Activated CD4-positive, alpha-beta T cell treated with anti-CD3 and anti-CD28 coated beads, Interleukin-10, Interleukin-2, amounts not matched to agents 100 ng/mL and 50 ng/mL, durations not matched to agents 16 hours and 8 hours (primary cell): ENCODE data around the gene TMOD2.

Source experiments
- DNase-seq: peaks from one replicate; pipeline ENCODE4 v3.0.0-alpha.2; 2020

The TMOD2 gene

GRCh38 chr15:51750792-51751696 is at the start of gene TMOD2:
Gene TMOD2 (plus strand): TSS chr15:51751597. CDS start chr15:51766442, 14,845 bp downstream.
- peak; percentile 57 for DNase-seq

DNA sequence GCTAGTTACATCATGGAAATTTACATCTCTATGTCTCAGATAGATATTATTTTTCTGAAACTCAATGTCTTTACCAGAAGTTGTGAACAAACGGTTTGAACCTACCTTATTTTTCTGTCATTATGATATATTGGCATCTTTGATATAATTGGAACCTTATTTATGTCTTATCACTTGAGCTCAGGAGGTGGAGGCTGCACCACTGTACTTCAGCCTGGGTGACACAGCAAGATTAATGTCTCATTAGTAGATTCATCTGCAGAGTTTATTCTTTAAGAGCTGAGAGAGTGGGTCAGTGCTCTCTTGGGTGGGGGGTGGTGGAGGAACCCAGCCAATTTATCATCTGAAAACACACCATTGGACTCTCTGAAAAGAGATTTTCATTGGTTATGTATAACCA is 48.7 kb upstream of the TMOD2 start:
- DNase-seq: no peak

DNA sequence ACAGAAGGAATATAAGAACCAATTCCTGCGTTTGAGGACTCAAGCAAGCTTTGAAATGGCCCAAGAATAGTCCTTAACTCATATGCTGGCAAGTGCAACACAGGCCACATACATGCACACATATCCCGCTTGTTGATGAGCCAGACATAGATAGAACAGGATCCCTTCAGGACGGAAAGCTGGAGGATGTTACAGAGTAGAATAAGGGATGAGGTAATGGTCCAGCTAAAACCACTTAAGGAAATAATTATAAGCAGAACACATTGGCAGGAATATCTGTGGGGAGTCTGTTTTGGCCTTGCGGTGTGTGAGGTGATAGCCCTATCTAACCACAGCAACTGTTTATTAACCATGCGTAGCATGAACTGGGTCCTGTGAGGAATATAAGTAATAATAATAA is 45.1 kb upstream of the TMOD2 start:
- DNase-seq: no peak

DNA sequence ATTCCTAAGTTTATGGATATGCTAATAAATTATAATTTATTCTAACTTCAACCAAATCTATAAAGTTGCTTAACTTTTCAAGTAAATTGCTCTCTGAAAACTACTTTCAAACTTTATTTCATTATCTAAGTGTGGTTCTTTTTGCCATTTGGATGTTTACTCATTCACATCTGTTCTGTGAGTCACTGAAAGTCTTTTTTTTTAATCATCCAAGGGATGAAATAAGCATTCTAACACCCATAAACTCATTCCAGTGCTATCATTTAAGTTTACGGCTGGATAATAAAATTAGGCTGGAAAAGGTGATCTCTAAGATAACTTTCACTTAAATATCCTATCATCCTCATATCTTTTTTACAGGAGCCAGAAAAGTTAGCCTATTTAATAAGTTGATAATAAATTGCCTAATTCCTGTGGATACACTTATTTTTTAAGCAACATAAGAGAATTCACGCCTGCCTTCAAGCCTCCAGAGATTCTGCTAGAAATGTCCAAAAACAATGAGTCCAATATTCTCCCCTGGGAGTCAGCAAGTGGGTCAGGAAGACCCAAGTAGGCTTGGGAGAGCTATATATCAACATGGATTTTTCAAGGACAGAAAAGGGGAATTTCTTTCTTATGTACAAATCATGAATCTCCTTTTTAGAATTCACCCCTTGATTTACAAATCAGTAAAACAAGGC is 44.3 kb upstream of the TMOD2 start:
- DNase-seq: no peak

GRCh38 chr15:51708013-51708412 is 43.4 kb upstream of the TMOD2 start:
- DNase-seq: no peak

- DNase-seq: no peak
These were observed 42.4 kb upstream of the TMOD2 start for GRCh38 chr15:51709031-51709430.

- no peak for DNase-seq
These were observed 37.2 kb upstream of the TMOD2 start for GRCh38 chr15:51714162-51714561.

DNA sequence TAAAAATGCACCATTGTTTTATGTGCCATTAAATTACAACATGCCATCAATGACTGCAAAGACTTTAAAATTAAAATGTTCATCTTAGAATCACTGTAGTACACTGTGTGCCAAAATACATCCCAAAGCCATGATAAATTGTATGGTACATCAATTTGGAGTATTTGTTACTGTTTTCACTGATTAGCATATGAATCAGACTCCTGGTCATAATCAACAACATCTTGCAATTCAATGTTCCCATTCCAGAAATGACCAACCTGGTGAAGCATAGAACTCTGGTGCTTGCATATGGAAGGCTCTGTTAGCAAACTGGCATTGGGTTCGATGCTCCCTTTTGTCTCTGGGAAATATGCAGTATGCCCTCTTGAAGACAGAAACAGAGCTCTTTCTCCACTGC is 36.5 kb upstream of the TMOD2 start:
- no peak for DNase-seq

DNA sequence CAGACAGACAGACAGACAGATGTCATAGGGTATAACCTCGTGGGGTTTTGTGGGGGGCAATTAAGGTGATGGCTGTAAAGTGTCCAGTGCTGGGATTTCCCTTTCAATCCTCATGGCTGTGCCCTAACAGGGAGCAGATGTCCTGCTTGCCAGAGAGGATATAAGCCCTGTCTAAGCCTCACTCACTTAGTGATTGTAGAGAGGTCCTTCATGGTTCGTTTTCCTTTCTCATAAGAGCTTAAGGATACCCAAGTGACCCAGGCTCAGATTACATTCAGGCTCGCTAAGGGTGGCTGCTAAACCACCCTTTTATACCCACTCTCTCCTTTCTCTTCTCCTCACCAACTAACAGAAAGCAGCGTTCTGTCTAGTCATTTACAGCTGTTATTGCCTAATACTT is 33.2 kb upstream of the TMOD2 start:
- DNase-seq: no peak

DNA sequence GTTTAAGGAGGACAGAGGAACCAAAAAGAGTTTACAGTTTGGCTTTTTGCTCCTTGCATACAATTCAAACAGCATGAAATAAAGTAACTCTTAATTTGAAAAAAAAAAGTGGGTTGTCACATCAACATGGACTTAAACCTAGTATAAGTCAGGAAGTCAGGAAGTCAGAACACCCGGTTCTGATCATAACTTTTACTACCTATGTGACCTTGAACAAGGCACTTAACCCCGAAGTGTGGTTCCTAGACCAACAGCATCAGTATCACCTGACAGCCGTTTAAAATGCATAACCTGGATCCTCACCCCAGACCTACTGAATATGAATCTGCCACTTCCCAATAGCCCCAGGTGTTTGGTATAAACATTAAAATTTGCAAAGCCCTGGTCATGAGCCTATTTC is 32.7 kb upstream of the TMOD2 start:
- DNase-seq: no peak

DNA sequence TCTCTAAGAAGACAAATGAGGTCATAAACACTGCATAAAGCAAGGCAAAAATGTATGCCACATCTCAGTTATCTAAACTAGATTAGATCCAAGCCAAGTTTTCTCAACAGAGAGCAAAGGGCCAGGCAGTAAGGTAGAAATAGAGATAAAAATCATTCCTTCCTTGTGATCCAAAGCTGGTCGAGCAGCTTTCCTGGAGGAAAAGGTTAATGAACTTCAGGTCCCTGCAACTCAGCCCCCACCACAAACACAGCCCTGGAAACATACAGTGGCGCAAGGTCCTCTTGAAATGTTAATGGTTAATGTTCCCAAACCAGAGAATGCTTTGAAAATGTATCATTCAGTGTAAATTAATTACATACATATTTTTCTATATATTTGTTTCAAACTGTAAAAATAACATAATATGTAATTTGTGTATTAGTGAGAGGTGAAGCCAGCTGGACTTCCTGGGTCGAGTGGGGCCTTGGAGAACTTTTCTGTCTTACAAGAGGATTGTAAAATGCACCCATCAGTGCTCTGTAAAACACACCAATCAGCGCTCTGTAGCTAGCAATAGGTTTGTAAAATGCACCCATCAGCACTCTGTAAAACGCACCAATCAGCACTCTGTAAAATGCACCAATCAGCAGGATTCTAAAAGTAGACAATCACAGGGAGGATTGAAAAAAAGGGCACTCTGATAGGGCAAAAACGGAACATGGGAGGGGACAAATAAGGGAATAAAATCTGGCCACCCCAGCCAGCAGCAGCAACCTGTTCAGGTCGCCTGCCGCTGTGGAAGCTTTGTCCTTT is 31.0 kb upstream of the TMOD2 start:
- no peak for DNase-seq

DNA sequence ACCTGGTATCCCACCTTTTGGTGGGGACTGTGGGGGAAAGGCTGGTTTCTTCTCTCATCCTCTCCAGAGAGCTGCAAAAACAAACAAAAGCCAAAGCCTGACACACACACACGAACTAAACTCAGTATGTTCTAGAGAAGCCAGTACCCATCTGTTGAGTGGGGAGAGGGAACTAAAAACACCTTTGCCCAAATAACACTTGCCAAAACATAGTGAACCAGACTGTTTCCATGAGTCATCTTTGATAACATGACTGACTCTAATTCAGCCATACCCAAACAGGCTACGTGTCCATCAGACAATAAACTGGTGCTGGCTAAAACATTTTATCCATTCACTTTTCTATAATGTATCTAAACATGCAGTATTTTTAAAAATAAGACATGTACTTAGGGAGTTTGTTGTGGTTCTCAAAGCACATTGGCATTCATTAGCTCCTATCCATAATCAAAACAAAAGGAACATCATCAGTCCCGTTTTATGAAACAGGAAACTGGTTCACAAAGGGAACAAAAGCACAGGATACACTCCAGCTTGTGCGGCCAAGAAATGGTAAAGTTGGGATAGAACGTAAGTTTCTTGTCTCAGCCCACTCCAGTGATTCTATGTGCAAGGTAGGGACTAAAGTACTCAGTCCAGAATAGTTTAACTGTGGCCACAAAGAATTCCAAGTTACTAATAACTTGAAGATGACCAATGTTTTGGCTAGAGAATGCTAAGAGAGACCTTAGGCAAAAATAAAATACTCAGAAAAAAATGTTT is 30.0 kb upstream of the TMOD2 start:
- no peak for DNase-seq

DNA sequence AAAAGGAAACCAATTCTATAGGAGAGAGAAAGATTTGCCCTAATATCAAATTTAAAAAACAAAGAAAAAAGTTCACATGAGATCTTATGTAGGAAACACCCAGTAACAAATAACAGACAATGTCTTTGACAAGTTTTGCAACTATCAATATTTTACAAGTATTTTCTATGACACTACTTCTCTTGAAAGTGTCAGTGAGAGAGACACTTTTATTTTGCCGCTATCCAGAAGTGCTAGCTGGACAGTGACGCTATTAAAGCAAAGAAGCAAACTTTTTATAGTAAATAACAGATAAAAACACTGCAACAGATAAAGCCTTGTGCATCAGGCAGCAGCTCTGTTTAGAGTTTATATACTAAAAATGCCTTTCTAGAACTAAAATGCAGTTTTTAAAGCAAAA is 27.2 kb upstream of the TMOD2 start:
- DNase-seq: no peak

GRCh38 chr15:51724673-51725072 is 26.7 kb upstream of the TMOD2 start:
- no peak for DNase-seq

- peak; percentile 43 for DNase-seq
These were observed 24.9 kb upstream of the TMOD2 start for GRCh38 chr15:51726302-51727073.

DNA sequence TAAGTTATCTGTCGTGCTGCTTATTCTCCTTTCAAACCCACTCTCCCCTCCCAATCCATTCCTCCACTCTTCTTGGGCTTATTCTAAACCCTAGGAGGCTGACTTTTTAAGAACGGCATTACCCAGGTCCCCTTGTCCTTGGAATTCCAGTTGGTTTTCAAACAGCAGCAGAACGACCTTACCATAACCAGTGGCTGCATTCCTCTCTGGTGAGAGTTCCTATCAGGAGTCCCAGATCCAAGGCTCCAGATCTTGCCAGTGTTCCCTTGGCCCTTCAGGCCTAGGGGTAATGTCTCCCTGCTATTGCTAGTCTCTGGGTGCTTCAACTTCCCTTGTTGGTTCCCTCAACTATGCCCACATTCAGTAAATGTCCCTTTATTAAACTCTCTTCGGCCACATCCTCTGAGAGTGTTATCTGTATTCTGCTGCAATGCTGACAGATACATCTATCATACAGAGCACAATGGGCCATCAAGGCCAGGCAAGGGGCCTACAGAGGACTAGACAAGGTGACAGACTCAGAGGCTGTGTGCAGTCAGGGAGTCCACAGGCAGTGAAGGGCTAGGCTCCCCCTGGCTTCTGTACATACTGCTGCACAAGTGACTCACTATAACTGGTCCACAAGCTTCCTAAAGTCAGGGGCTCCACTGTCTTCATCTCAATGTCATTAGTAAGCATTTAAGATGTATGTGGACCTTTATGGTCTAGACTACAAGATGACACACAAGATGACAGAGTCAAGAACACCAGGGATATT is 24.1 kb upstream of the TMOD2 start:
- no peak for DNase-seq

DNA sequence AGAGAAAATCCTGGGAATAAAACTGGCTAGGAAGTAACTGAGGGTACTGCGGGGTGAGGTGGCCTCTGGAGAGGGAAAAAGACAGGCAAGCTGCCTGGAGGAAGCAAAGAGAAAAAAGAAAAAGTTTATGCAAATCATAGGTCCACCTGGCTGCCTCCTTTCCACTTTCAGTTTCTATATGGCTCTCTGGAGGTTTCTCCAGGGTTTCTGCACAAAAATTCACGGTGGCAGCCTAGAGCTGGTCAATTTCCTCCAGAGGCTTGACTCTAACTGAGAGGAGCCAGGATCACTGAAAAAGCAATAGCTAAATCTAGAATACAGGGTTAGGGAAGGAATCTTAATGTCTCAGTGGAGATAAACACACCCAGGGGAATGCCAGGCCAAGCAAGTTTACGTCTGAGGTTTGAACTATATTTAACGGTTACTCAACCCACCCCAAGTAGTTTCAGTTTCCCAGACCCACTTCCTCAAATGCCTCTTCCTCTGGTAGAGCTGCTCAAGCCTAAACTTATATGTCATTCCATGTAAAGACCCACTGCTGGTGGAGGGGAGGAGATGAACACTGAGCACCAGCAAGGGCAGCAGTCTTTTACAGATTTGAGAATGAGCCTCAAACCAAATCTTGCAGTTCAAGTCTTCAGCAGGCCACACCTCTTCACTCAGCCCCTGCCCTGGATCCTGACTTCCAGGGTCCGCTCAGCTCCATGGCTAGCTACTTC is 19.7 kb upstream of the TMOD2 start:
- peak; percentile 69 for DNase-seq

DNA sequence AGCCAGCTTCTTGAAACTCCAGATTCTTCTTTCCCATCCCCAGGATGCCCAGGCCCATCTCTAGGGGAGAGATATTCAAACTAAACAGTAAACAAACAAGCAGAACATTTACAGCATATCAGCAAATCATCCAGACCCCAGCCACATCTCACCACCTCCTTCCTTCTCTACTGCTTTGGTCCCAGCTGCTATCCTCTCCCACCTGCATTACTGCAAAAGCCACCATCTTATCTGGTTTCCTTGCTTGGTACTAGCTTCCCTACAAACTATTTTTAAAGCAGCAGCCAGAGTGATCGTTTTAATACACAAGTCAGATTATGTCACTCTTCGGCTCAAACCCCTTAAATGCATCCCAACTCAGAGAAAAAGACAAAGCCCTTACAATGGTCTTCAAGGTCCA is 18.8 kb upstream of the TMOD2 start:
- DNase-seq: no peak

DNA sequence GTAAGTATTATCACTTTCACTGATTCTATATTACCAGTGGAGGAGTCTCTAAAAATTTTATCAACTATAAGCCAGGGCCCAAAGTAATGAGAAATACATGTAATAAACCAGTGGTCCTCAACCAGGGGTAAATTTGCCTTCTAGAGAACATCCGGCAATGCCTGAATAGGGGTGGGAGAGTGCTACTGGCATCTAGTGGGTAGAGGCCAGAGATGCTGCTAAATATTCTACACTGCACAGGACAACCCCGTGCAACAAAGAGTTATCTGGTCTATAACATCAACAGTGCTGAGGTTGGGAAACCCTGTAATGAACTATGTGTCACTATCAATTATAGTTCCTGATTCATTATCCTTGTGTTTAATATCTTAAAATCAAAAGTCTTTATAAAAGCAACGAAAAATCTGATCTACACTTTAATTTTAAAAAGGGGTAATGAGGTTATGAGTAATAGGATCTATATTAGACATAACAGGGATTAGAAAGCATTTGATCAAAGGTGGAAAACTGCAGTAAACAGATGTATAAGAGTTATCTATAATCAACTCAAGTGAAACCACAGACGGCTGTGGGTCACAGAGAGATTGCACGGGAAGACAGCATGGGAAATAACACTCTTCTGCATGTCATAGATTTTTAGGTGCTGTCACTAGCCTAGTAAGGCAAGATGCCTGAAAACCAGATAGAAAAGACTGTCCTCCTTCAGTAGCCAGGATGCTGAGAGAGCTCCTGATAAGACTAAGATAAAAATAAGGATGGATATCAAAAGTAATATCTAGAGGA is 16.0 kb upstream of the TMOD2 start:
- peak; percentile 56 for DNase-seq

DNA sequence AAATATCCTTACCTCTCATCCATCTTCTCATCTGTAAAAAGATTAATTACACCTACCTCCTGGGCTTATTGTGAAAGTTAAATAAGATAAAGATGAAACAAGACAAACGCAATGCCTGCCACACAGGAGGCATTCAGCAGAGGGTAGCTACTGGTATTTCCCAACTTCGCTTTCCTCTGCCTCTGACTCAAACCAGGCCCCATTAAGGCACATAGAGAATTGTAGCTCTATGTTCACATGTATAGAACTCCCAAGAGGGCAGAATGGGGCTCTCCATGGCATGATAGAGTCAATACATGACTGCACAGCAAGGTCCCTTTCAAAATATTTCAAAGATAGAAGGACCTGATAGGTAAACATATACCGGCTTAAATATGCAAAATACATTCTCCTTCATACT is 15.3 kb upstream of the TMOD2 start:
- DNase-seq: peak; percentile 73
